ENCODE data around the gene CEP78. TPM values are rescaled to one million over a fixed set of nuclear protein-coding genes. Genes with fewer than 3 reads are reported as not detected.

CEP78 gene
- total RNA-seq, 1 donor from 2014 or later = 15.9 TPM

GRCh38 chr9:78295177-78295575 lies 59.3 kb downstream of the CEP78 start:
- DNase-seq (ENCODE audit: low spot score) = no peak
- no peaks in the 10 kb centered on the region for H3K9me3 Mint-ChIP-seq (ENCODE audit: low read depth)
- H3K36me3 Mint-ChIP-seq (ENCODE audit: low read depth) = peaks cover 3% of the 10 kb centered on the region
- H3K27me3 Mint-ChIP-seq (ENCODE audit: low read depth) = no peaks in the 10 kb centered on the region
- no peak overlapping the region for H3K4me3 Mint-ChIP-seq (ENCODE audit: unreplicated experiment)
- peaks cover 33% of the 10 kb centered on the region for H3K4me1 Mint-ChIP-seq (ENCODE audit: low read depth)
- TF ChIP-seq CTCF (IDR thresholded peaks at IDR 0.05) = no peak
- H3K27ac Mint-ChIP-seq (ENCODE audit: unreplicated experiment) = no peak overlapping the region

DNA sequence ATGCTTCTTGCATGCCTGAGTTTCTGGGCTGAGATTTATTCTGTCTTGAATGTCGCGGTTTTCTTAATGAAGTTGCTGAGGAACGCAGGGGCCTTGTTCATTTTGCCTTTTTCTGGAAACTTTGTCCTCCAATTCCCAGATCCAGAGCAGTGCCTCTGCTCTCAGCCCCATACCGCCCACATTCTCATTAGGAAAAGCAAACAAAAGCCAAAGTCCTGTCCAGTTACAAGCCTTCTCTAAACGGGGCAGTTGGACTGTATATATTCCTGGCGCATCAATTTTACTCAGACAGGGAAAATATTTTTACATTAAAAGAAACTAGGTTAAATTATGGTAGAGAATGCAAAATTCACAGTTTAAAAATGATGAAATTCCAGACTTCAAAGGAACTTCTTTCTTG lies 59.9 kb downstream of the CEP78 start:
- no peak for DNase-seq (ENCODE audit: low spot score)
- peak overlapping the region; percentile 91 for H3K4me3 Mint-ChIP-seq (ENCODE audit: unreplicated experiment)
- no peak for TF ChIP-seq CTCF (IDR thresholded peaks at IDR 0.05)
- H3K9me3 Mint-ChIP-seq (ENCODE audit: low read depth) = no peaks in the 10 kb centered on the region
- H3K27me3 Mint-ChIP-seq (ENCODE audit: low read depth) = no peaks in the 10 kb centered on the region
- peak overlapping the region; percentile 99 for H3K27ac Mint-ChIP-seq (ENCODE audit: unreplicated experiment)
- peaks cover 36% of the 10 kb centered on the region for H3K4me1 Mint-ChIP-seq (ENCODE audit: low read depth)
- peaks cover 5% of the 10 kb centered on the region for H3K36me3 Mint-ChIP-seq (ENCODE audit: low read depth)

GRCh38 chr9:78296201-78296892 lies 60.5 kb downstream of the CEP78 start:
- Mint-ChIP-seq H3K27ac (ENCODE audit: unreplicated experiment) (peak overlapping the region; percentile 99), H3K4me3 (ENCODE audit: unreplicated experiment) (peak overlapping the region; percentile 91), H3K4me1 (ENCODE audit: low read depth) (peaks cover 38% of the 10 kb centered on the region), H3K9me3 (ENCODE audit: low read depth) (no peaks in the 10 kb centered on the region), H3K27me3 (ENCODE audit: low read depth) (no peaks in the 10 kb centered on the region), H3K36me3 (ENCODE audit: low read depth) (peaks cover 6% of the 10 kb centered on the region)
- TF ChIP-seq CTCF (IDR thresholded peaks at IDR 0.05) = no peak
- DNase-seq (ENCODE audit: low spot score) = no peak

- Mint-ChIP-seq H3K9me3 (ENCODE audit: low read depth) (no peaks in the 10 kb centered on the region), H3K4me1 (ENCODE audit: low read depth) (peaks cover 46% of the 10 kb centered on the region), H3K27me3 (ENCODE audit: low read depth) (no peaks in the 10 kb centered on the region), H3K36me3 (ENCODE audit: low read depth) (peaks cover 9% of the 10 kb centered on the region), H3K27ac (ENCODE audit: unreplicated experiment) (peak within 1 kb of the TSS; percentile 99), H3K4me3 (ENCODE audit: unreplicated experiment) (peak within 1 kb of the TSS; percentile 91)
- peak; percentile 94 for DNase-seq (ENCODE audit: low spot score)
- peak; percentile 42 for TF ChIP-seq CTCF (IDR thresholded peaks at IDR 0.05)
Measured at GRCh38 chr9:78296893-78297671, 61.2 kb downstream of the CEP78 start, which contains the start of gene PSAT1. Gene PSAT1 (plus strand): TSS chr9:78297125. CDS start chr9:78297211, 86 bp downstream.

DNA sequence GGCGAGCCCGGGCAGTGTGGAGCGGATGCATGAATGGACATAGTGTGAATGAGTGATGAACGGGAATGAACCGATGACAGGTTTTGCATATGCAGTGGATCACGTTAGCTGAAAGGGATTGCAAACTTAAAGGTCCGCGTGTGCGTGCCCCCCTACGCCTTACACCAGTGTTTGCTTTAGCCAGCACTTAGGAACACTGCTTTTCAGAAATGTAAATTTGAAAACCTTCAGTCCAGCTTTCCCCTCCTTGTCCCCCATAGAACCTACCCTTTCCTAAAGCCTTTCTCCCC lies 61.7 kb downstream of the CEP78 start:
- no peaks in the 10 kb centered on the region for H3K9me3 Mint-ChIP-seq (ENCODE audit: low read depth)
- H3K36me3 Mint-ChIP-seq (ENCODE audit: low read depth) = peaks cover 12% of the 10 kb centered on the region
- TF ChIP-seq CTCF (IDR thresholded peaks at IDR 0.05) = no peak
- peaks cover 47% of the 10 kb centered on the region for H3K4me1 Mint-ChIP-seq (ENCODE audit: low read depth)
- DNase-seq (ENCODE audit: low spot score) = no peak
- no peaks in the 10 kb centered on the region for H3K27me3 Mint-ChIP-seq (ENCODE audit: low read depth)
- H3K4me3 Mint-ChIP-seq (ENCODE audit: unreplicated experiment) = peak overlapping the region; percentile 91
- H3K27ac Mint-ChIP-seq (ENCODE audit: unreplicated experiment) = peak overlapping the region; percentile 99
